ENCODE results near the gene RHOH. TPM values are rescaled to one million over a fixed set of nuclear protein-coding genes. Genes with fewer than 3 reads are reported as not detected.

The RHOH gene
- total RNA-seq, 4 donors from 2014 or later = 0.13 to 3.6 (median 2.7) TPM

- Histone ChIP-seq H3K27me3 (no peaks in the 10 kb centered on the region), H3K4me1 (no peaks in the 10 kb centered on the region), H3K4me3 (no peak overlapping the region), H3K27ac (replicated peaks in 1 of 4) (no peak overlapping the region), H3K9me3 (no peaks in the 10 kb centered on the region), H3K36me3 (no peaks in the 10 kb centered on the region)
- no peak for DNase-seq (ENCODE audit: extremely low spot score)
- WGBS = 88% methylated on average over 13 of the region's 13 CpGs
- intact Hi-C loops (cut with DNase I) = no loop called here
- TF ChIP-seq POLR2A (IDR thresholded peaks at IDR 0.05; ENCODE audit: low read depth) = no peak
- no peak for TF ChIP-seq CTCF (IDR thresholded peaks at IDR 0.05)
- TF ChIP-seq POLR2AphosphoS5 (IDR thresholded peaks at IDR 0.05) = no peak
- no peak for TF ChIP-seq EP300 (IDR thresholded peaks at IDR 0.05)
Measured at GRCh38 chr4:40211224-40212185, 14.7 kb downstream of the RHOH start.

- WGBS = 65% methylated on average over 6 of the region's 6 CpGs
- no peaks in the 10 kb centered on the region for H3K4me1 ChIP-seq
- DNase-seq (ENCODE audit: extremely low spot score) = no peak
- H3K9me3 ChIP-seq = no peaks in the 10 kb centered on the region
- no peaks in the 10 kb centered on the region for H3K36me3 ChIP-seq
- no peak overlapping the region for H3K4me3 ChIP-seq
- no peaks in the 10 kb centered on the region for H3K27me3 ChIP-seq
- TF ChIP-seq EP300 (IDR thresholded peaks at IDR 0.05) = no peak
- no peak for TF ChIP-seq POLR2A (IDR thresholded peaks at IDR 0.05; ENCODE audit: low read depth)
- no peak for TF ChIP-seq CTCF (IDR thresholded peaks at IDR 0.05)
- no peak for TF ChIP-seq POLR2AphosphoS5 (IDR thresholded peaks at IDR 0.05)
- intact Hi-C loops (cut with DNase I) = no loop called here
- H3K27ac ChIP-seq (replicated peaks in 1 of 4) = no peak overlapping the region
Measured at GRCh38 chr4:40212674-40213527, 16.1 kb downstream of the RHOH start.

- H3K27ac ChIP-seq (replicated peaks in 1 of 4) = no peak overlapping the region
- no peaks in the 10 kb centered on the region for H3K36me3 ChIP-seq
- 95% methylated on average over 7 of the region's 7 CpGs for WGBS
- intact Hi-C loops (cut with DNase I) = no loop called here
- no peak for TF ChIP-seq POLR2A (IDR thresholded peaks at IDR 0.05; ENCODE audit: low read depth)
- TF ChIP-seq CTCF (IDR thresholded peaks at IDR 0.05) = no peak
- no peak for TF ChIP-seq POLR2AphosphoS5 (IDR thresholded peaks at IDR 0.05)
- no peak for TF ChIP-seq EP300 (IDR thresholded peaks at IDR 0.05)
- no peak for DNase-seq (ENCODE audit: extremely low spot score)
- no peaks in the 10 kb centered on the region for H3K9me3 ChIP-seq
- no peak overlapping the region for H3K4me3 ChIP-seq
- H3K4me1 ChIP-seq = no peaks in the 10 kb centered on the region
- no peaks in the 10 kb centered on the region for H3K27me3 ChIP-seq
Measured at GRCh38 chr4:40214038-40214437, 17.2 kb downstream of the RHOH start.

- Histone ChIP-seq H3K4me1 (no peaks in the 10 kb centered on the region), H3K4me3 (no peak overlapping the region)
- intact Hi-C loops (cut with DNase I) = no loop called here
Measured at GRCh38 chr4:40214661-40215418, 18.0 kb downstream of the RHOH start.

More at GRCh38 chr4:40214661-40215418, 18.0 kb downstream of the RHOH start:
- H3K27ac ChIP-seq (replicated peaks in 1 of 4) = no peak overlapping the region
- H3K9me3 ChIP-seq = no peaks in the 10 kb centered on the region
- 86% methylated on average over 9 of the region's 9 CpGs for WGBS
- DNase-seq (ENCODE audit: extremely low spot score) = no peak
- H3K27me3 ChIP-seq = no peaks in the 10 kb centered on the region
- no peaks in the 10 kb centered on the region for H3K36me3 ChIP-seq
- no peak for TF ChIP-seq POLR2A (IDR thresholded peaks at IDR 0.05; ENCODE audit: low read depth)

Data from esophagus muscularis mucosa (tissue), 4 donors.